IMR-90 (cell line): Measurements from ENCODE around the gene EML4. TPM values are rescaled to one million over a fixed set of nuclear protein-coding genes. Genes with fewer than 3 reads are reported as not detected.

Experiments
- ATAC-seq: fragments of 200-7000 bp; cut with Tn5 transposase; 2 replicates; pipeline ENCODE4 v1.9.1; 2020; ENCODE audit warnings: low read depth, mild to moderate bottlenecking, moderate library complexity
- BruUV-seq: library from RNA; stranded (reverse); fragments of 400-500 nt; replicated peaks from 2 replicates; lab custom pipeline; 2021; lab: Mats Ljungman, UMichigan
- CTCF ChIA-PET: fragments of 300-600 bp; formaldehyde crosslinking; extraction: SDS; loops from one replicate; lab custom pipeline; 2021; ENCODE audit warnings: antibody characterized with exemption; lab: Yijun Ruan, JAX
- POLR2A ChIA-PET: fragments of 300-600 bp; sonication (Branson Sonifier 250); formaldehyde crosslinking; loops from one replicate; lab custom pipeline; 2022; ENCODE audit warnings: antibody characterized with exemption; ENCODE audit not compliant: unreplicated experiment; lab: Charles Lee
- DNase-seq: peaks from one replicate; pipeline ENCODE4 v3.0.0; 2013
- H2AFZ ChIP-seq: replicated peaks from 2 replicates; pipeline ENCODE3; 2013; ENCODE audit warnings: low read length, mild to moderate bottlenecking; ENCODE audit not compliant: poor library complexity
- H2AK5ac ChIP-seq: 2 replicates; pipeline ENCODE4 v1.6.1; 2013; ENCODE audit warnings: low read depth, low read length, inconsistent platforms
- H2AK9ac ChIP-seq: replicated peaks from 2 replicates; pipeline ENCODE3; 2013; ENCODE audit warnings: mild to moderate bottlenecking, low read depth, low read length, moderate library complexity; ENCODE audit not compliant: poor library complexity
- H2BK120ac ChIP-seq: 2 replicates; pipeline ENCODE4 v1.6.1; 2013; ENCODE audit warnings: low read depth, low read length, inconsistent platforms
- H2BK15ac ChIP-seq: 3 replicates; pipeline ENCODE4 v1.6.1; 2013; ENCODE audit warnings: low read depth, low read length, inconsistent platforms
- H2BK20ac ChIP-seq: 2 replicates; pipeline ENCODE4 v1.6.1; 2013; ENCODE audit warnings: low read depth, mild to moderate bottlenecking, inconsistent platforms, low read length, moderate library complexity
- H2BK5ac ChIP-seq: 2 replicates; pipeline ENCODE4 v1.6.1; 2013; ENCODE audit warnings: mild to moderate bottlenecking, low read depth, low read length, inconsistent platforms; ENCODE audit not compliant: poor library complexity, severe bottlenecking
- H3K14ac ChIP-seq: replicated peaks from 2 replicates; pipeline ENCODE4 v1.6.1; 2013; ENCODE audit warnings: low read depth, low read length, inconsistent platforms
- H3K18ac ChIP-seq: 2 replicates; pipeline ENCODE4 v1.6.1; 2013; ENCODE audit warnings: low read depth, low read length, control low read depth
- H3K23ac ChIP-seq: 2 replicates; pipeline ENCODE4 v1.6.1; 2013; ENCODE audit warnings: low read depth, low read length, inconsistent platforms
- H3K27ac ChIP-seq: 2 replicates; pipeline ENCODE4 v1.5.1; 2013; ENCODE audit warnings: mild to moderate bottlenecking, control low read depth, low read length; ENCODE audit not compliant: insufficient read depth
- H3K27me3 ChIP-seq: 2 replicates; pipeline ENCODE4 v1.6.1; 2013; ENCODE audit warnings: low read length; ENCODE audit not compliant: control insufficient read depth, insufficient read depth
- H3K36me3 ChIP-seq: 2 replicates; pipeline ENCODE4 v1.6.1; 2013; ENCODE audit warnings: low read length, mixed read lengths; ENCODE audit not compliant: control insufficient read depth, insufficient read depth
- H3K4ac ChIP-seq: 2 replicates; pipeline ENCODE4 v1.6.1; 2013; ENCODE audit warnings: low read depth, low read length, inconsistent platforms
- H3K4me1 ChIP-seq: 2 replicates; pipeline ENCODE4 v1.6.1; 2013; ENCODE audit warnings: low read length, mixed read lengths; ENCODE audit not compliant: control insufficient read depth, insufficient read depth
- H3K4me2 ChIP-seq: 2 replicates; pipeline ENCODE4 v1.6.1; 2013; ENCODE audit warnings: low read depth, mild to moderate bottlenecking, control low read depth, low read length, moderate library complexity
- H3K4me3 ChIP-seq: 2 replicates; pipeline ENCODE4 v1.5.1; 2013; ENCODE audit warnings: low read depth, mild to moderate bottlenecking, control low read depth, low read length, moderate library complexity; ENCODE audit not compliant: insufficient read depth
- H3K56ac ChIP-seq: 2 replicates; pipeline ENCODE4 v1.6.1; 2013; ENCODE audit warnings: low read length, inconsistent platforms; ENCODE audit not compliant: insufficient read depth; ENCODE audit errors: extremely low read depth
- H3K79me1 ChIP-seq, 2 experiments: 2 replicates each; pipeline ENCODE4 v1.6.1; 2013; ENCODE audit warnings: low read length in 2 of 2, inconsistent platforms in 1 of 2, low read depth in 1 of 2
- H3K9ac ChIP-seq: 2 replicates; pipeline ENCODE4 v1.6.1; 2013; ENCODE audit warnings: low read depth, low read length, control low read depth
- H3K9me1 ChIP-seq: 2 replicates; pipeline ENCODE4 v1.6.1; 2013; ENCODE audit warnings: low read length, inconsistent platforms; ENCODE audit not compliant: insufficient read depth
- H3K9me3 ChIP-seq: 2 replicates; pipeline ENCODE4 v1.6.1; 2013; ENCODE audit warnings: low read length; ENCODE audit not compliant: control insufficient read depth, insufficient read depth
- H4K20me1 ChIP-seq: 2 replicates; pipeline ENCODE4 v1.6.1; 2013; ENCODE audit warnings: low read length, inconsistent platforms; ENCODE audit not compliant: insufficient read depth
- H4K5ac ChIP-seq: 2 replicates; pipeline ENCODE4 v1.6.1; 2013; ENCODE audit warnings: mild to moderate bottlenecking, low read depth, low read length, control low read depth
- H4K8ac ChIP-seq, 2 experiments: 2 replicates each; pipeline ENCODE4 v1.6.1; 2013; ENCODE audit warnings: low read depth in 2 of 2, low read length in 2 of 2, control low read depth in 1 of 2, inconsistent platforms in 1 of 2
- H4K91ac ChIP-seq: 2 replicates; pipeline ENCODE4 v1.6.1; 2013; ENCODE audit warnings: low read depth, low read length, inconsistent platforms; ENCODE audit not compliant: insufficient read depth
- BHLHE40 ChIP-seq: fragments of 150-350 bp; IDR thresholded peaks from 2 replicates; pipeline ENCODE4 v1.6.1; 2016; ENCODE audit warnings: mild to moderate bottlenecking, low read depth, low read length
- MAFK ChIP-seq: IDR thresholded peaks from 2 replicates; pipeline ENCODE4 v1.6.1; 2012; ENCODE audit warnings: low read depth, low read length, improper control_type of control experiment
- POLR2A ChIP-seq: IDR thresholded peaks from 2 replicates; pipeline ENCODE4 v1.6.1; 2012; ENCODE audit warnings: mild to moderate bottlenecking, low read depth, low read length
- SMC3 ChIP-seq: fragments of 150-350 bp; IDR thresholded peaks from 2 replicates; pipeline ENCODE4 v1.6.1; 2016; ENCODE audit warnings: low read depth, mild to moderate bottlenecking, antibody characterized with exemption, low read length, moderate library complexity
- USF2 ChIP-seq: fragments of 150-350 bp; IDR thresholded peaks from 2 replicates; pipeline ENCODE4 v1.6.1; 2017; ENCODE audit warnings: mild to moderate bottlenecking, antibody characterized with exemption, low read length, low read depth
- WGBS, 2 experiments: methylation state at CpG; one replicate each; pipeline versions ENCODE4 v1.1.5 to v1.1.7; 2013; ENCODE audit warnings: missing lambda C conversion rate in 2 of 2; ENCODE audit not compliant: insufficient read length in 1 of 2; ENCODE audit errors: extremely low coverage in 2 of 2; 5-methylcytosine and 5-hydroxymethylcytosine counted together
- dilution Hi-C: fragments of 300-500 bp; cut with HindIII; formaldehyde crosslinking; loops from one replicate; pipeline ENCODE4 v1.14.3; 2018; ENCODE audit warnings: low sequenced_read_pairs; ENCODE audit not compliant: unreplicated experiment
- in situ Hi-C: fragments of 300-500 bp; cut with MboI; formaldehyde crosslinking; loops from 3 replicates; pipeline ENCODE4 v1.14.3; 2019; ENCODE audit warnings: low sequenced_read_pairs, inconsistent platforms, mixed read lengths
- intact Hi-C: fragments of 100-400 bp; cut with micrococcal nuclease; formaldehyde crosslinking; loops from 2 replicates; pipeline ENCODE4 v1.10.0; 2022
- polyA plus RNA-seq, 3 experiments: library from polyadenylated mRNA; depleted of rRNA; stranded (reverse); fragments of >200 nt; gene quantifications; 2 replicates each; pipeline ENCODE4 v1.2.3, GENCODE V29; 2012; ENCODE audit warnings: low replicate concordance in 1 of 3
- total RNA-seq: library from RNA; depleted of rRNA; stranded (reverse); fragments of >200 nt; gene quantifications from 2 replicates; pipeline ENCODE4 v1.2.3, GENCODE V29; 2012

EML4 gene
- total and polyA plus RNA-seq, 2 of the 4 experiments (the other 2 are of a cell fraction) = 29.7 to 73.7 TPM

- ChIA-PET CTCF (interaction anchor here (0.8 kb wide), 1 partner anchor 10 kb away, joined by 3 read pairs; no protein-coding TSS in a partner anchor), POLR2A (no interaction called here)
- Histone ChIP-seq H3K56ac (no peak overlapping the region), H3K27me3 (no peaks in the 10 kb centered on the region), H3K27ac (no peak overlapping the region), H3K18ac (no peak overlapping the region), H4K8ac (no peak overlapping the region), H4K91ac (no peak overlapping the region), H3K9me1 (no peaks in the 10 kb centered on the region; the same call in 1 of the 2 replicates), H3K4me2 (no peak overlapping the region), H4K20me1 (no peaks in the 10 kb centered on the region), H3K36me3 (peaks cover 31% of the 10 kb centered on the region), H2AK5ac (no peak overlapping the region), H3K79me1 (peaks cover 10 to 28% of the 10 kb centered on the region in 2 experiments; a peak in 3 of 4 replicates), H2AK9ac (no peak overlapping the region), H3K9me3 (no peaks in the 10 kb centered on the region), H2BK15ac (no peak overlapping the region), H2BK5ac (no peak overlapping the region), H2AFZ (no peak overlapping the region), H3K4me3 (no peak overlapping the region), H3K4ac (no peak overlapping the region), H2BK120ac (no peak overlapping the region), H3K14ac (no peak overlapping the region), H3K23ac (no peak overlapping the region), H2BK20ac (no peak overlapping the region), H4K5ac (no peak overlapping the region), H3K9ac (no peak overlapping the region), H3K4me1 (no peaks in the 10 kb centered on the region)
- intact Hi-C loops = no loop called here
- WGBS, 2 experiments = no CpG with 5 or more reads among the region's 4 CpGs
- dilution Hi-C loops = no loop called here
- DNase-seq (no peak), ATAC-seq (no peak)
- TF ChIP-seq USF2 (no peak), SMC3 (no peak), POLR2A (no peak), MAFK (no peak), BHLHE40 (no peak)
- BruUV-seq = no TSS peak
- in situ Hi-C loops = no loop called here
Observed at GRCh38 chr2:42332575-42332974, 163.4 kb downstream of the EML4 start.
